K562 (cell line): Measurements from ENCODE around the gene RPN1. TPM values are rescaled to one million over a fixed set of nuclear protein-coding genes. Genes with fewer than 3 reads are reported as not detected.

Source experiments
- CBX8 ChIP-seq: fragments of 200-600 bp; sonication (generic); IDR thresholded peaks from 2 replicates; pipeline ENCODE4 v1.6.1; 2012; ENCODE audit warnings: borderline replicate concordance, mixed run types, low read depth, mild to moderate bottlenecking, moderate library complexity, mixed read lengths, low read length, control low read depth, inconsistent platforms; ENCODE audit not compliant: poor library complexity, severe bottlenecking; ENCODE audit errors: extremely low read depth
- CREM ChIP-seq: IDR thresholded peaks from 2 replicates; pipeline ENCODE4 v1.6.1; 2014; ENCODE audit warnings: antibody characterized with exemption, low read depth
- CTCF ChIP-seq, 3 experiments: IDR thresholded peaks in 2 of 3; conservative IDR thresholded peaks in 1 of 3; 2 replicates each; pipeline ENCODE4 v1.5.1; 2011 to 2012; ENCODE audit warnings: low read length in 3 of 3, mild to moderate bottlenecking in 3 of 3, control low read depth in 2 of 3, improper control_type of control experiment in 1 of 3, inconsistent platforms in 1 of 3, low read depth in 1 of 3, mixed read lengths in 1 of 3, moderate library complexity in 1 of 3; ENCODE audit not compliant: insufficient read depth in 2 of 3
- DMBX1 ChIP-seq: fragments of 250-450 bp; sonication (Bioruptor Pico); IDR thresholded peaks from 2 replicates; pipeline ENCODE4 v1.8.0; 2022; ENCODE audit warnings: inconsistent platforms, mild to moderate bottlenecking, moderate library complexity, borderline replicate concordance
- RAD21 ChIP-seq, 2 experiments: fragments of 250-450 bp in 1 of 2; fragments of 450-650 bp in 1 of 2; sonication (Bioruptor Pico) in 1 of 2; formaldehyde crosslinking in 1 of 2; IDR thresholded peaks in 1 of 2; conservative IDR thresholded peaks in 1 of 2; 2 replicates each; pipeline versions ENCODE4 v1.4.0 to v1.8.0; 2020 to 2022; ENCODE audit warnings: mild to moderate bottlenecking in 2 of 2, moderate library complexity in 1 of 2
- SMAD1 ChIP-seq: fragments of 150-350 bp; IDR thresholded peaks from 2 replicates; pipeline ENCODE4 v1.6.1; 2014; ENCODE audit warnings: low read length, low read depth; ENCODE audit not compliant: partially characterized antibody
- SREBF1 ChIP-seq: fragments of 150-350 bp; IDR thresholded peaks from 2 replicates; pipeline ENCODE4 v1.6.1; 2014; ENCODE audit warnings: antibody characterized with exemption, low read depth, low read length, borderline replicate concordance
- TSHZ1 ChIP-seq: fragments of 250-450 bp; sonication (Bioruptor Pico); IDR thresholded peaks from 2 replicates; pipeline ENCODE4 v1.4.0; 2020; ENCODE audit warnings: mild to moderate bottlenecking, moderate library complexity
- ZNF436 ChIP-seq: fragments of 250-450, 450-650 bp; sonication (Bioruptor Pico); formaldehyde crosslinking; IDR thresholded peaks from 2 replicates; pipeline ENCODE4 v1.7.0; 2020; ENCODE audit warnings: mild to moderate bottlenecking
- polyA plus RNA-seq, 8 experiments: library from polyadenylated mRNA; depleted of rRNA in 4 of 8; stranded (reverse) in 5 of 8; unstranded in 3 of 8; fragments of >200 nt; fragmentation: Nextera tagmentation in 2 of 8; fragmentation: Illumina TruSeq in 1 of 8; extraction: Ambion mirVana in 2 of 8; extraction: Trizol in 1 of 8; gene quantifications; 2 replicates each; pipeline versions ENCODE4 v1.2.1 to v1.2.3, GENCODE V29; 2011 to 2014; ENCODE audit warnings: inconsistent platforms in 1 of 8, missing spikeins in 1 of 8
- total RNA-seq, 7 experiments: library from RNA; depleted of rRNA in 6 of 7; stranded (reverse); fragments of >200 nt in 6 of 7; fragmentation: Illumina TruSeq in 2 of 7; extraction: Trizol in 2 of 7; gene quantifications; 2 replicates each; pipeline versions ENCODE4 v1.2.1 to v1.2.3, GENCODE V29; 2011 to 2021; ENCODE audit warnings: low replicate concordance in 1 of 7

The RPN1 gene
- total and polyA plus RNA-seq, 9 of the 15 experiments (the other 6 are each of a cell fraction or from before 2014, with no cell fraction given): 39.5 to 300 (median 148) TPM

GRCh38 chr3:128590948-128591347 is 59.7 kb downstream of the RPN1 start (continued):
- TF ChIP-seq CTCF (IDR thresholded peaks at IDR 0.05 in 2 of 3, conservative IDR thresholded peaks at IDR 0.05 in 1 of 3; ENCODE audit: insufficient read depth in 2 of 3, low read depth in 1 of 3, low read length in 3 of 3) (peak; percentile 58 to 69 (median 60)), SMAD1 (no peak), SREBF1 (no peak), RAD21 (CRISPR knock-in tag; conservative IDR thresholded peaks at IDR 0.05 in 1 of 2, IDR thresholded peaks at IDR 0.05 in 1 of 2) (peak in 1 of 2 experiments; percentile 62; a peak in 3 of 4 replicates), TSHZ1 (CRISPR knock-in tag) (no peak), ZNF436 (no peak), CBX8 (no peak), DMBX1 (no peak), CREM (no peak)
